WTC11 (cell line): ENCODE measurements around the gene MSANTD2. TPM values are rescaled to one million over a fixed set of nuclear protein-coding genes. Genes with fewer than 3 reads are reported as not detected.

Experiments used
- ATAC-seq: fragments of 200-7000 bp; cut with Tn5 transposase; 2 replicates; pipeline ENCODE4 v1.10.0; 2021; ENCODE audit warnings: mild to moderate bottlenecking, moderate library complexity
- CTCF ChIA-PET: fragments of 300-600 bp; sonication (Branson Sonifier 250); formaldehyde crosslinking; loops from one replicate; lab custom pipeline; 2021; ENCODE audit warnings: antibody characterized with exemption; lab: Charles Lee
- POLR2A ChIA-PET: fragments of 350-600 bp; sonication (Branson Sonifier 250); formaldehyde crosslinking; loops from one replicate; lab custom pipeline; 2021; ENCODE audit warnings: antibody characterized with exemption; lab: Charles Lee
- DNase-seq: peaks from one replicate; pipeline ENCODE4 v3.0.0; 2021; ENCODE audit warnings: low spot score
- H3K27ac Mint-ChIP-seq: 2 replicates; pipeline ENCODE4 v1.8.0; 2021; ENCODE audit warnings: mixed read lengths
- H3K27me3 Mint-ChIP-seq: 2 replicates; pipeline ENCODE4 v1.8.0; 2021; ENCODE audit warnings: low read depth, mild to moderate bottlenecking, moderate library complexity, mixed read lengths
- H3K36me3 Mint-ChIP-seq: 2 replicates; pipeline ENCODE4 v1.8.0; 2021; ENCODE audit warnings: mixed read lengths
- H3K4me1 Mint-ChIP-seq: 2 replicates; pipeline ENCODE4 v1.8.0; 2022; ENCODE audit warnings: mixed read lengths
- H3K4me3 Mint-ChIP-seq: 2 replicates; pipeline ENCODE4 v1.8.0; 2021; ENCODE audit warnings: mild to moderate bottlenecking, moderate library complexity, mixed read lengths
- H3K9me3 Mint-ChIP-seq: 2 replicates; pipeline ENCODE4 v1.8.0; 2021; ENCODE audit warnings: mixed read lengths
- EMX1 ChIP-seq: fragments of 250-450 bp; sonication (Bioruptor Pico); IDR thresholded peaks from 2 replicates; pipeline ENCODE4 v1.8.0; 2021; ENCODE audit warnings: mild to moderate bottlenecking
- JAZF1 ChIP-seq: fragments of 250-450 bp; sonication (Bioruptor Pico); IDR thresholded peaks from 2 replicates; pipeline ENCODE4 v1.9.0; 2021; ENCODE audit warnings: moderate library complexity, mild to moderate bottlenecking, inconsistent platforms
- MYBL2 ChIP-seq: sonication (generic); formaldehyde crosslinking; IDR thresholded peaks from 2 replicates; pipeline ENCODE4 v1.8.1; 2023; ENCODE audit warnings: mild to moderate bottlenecking, moderate library complexity, missing genetic modification reagents
- NFATC4 ChIP-seq: fragments of 250-450 bp; sonication (Bioruptor Pico); IDR thresholded peaks from 2 replicates; pipeline ENCODE4 v1.9.0; 2021; ENCODE audit warnings: mild to moderate bottlenecking
- NR3C1 ChIP-seq: sonication (generic); formaldehyde crosslinking; conservative IDR thresholded peaks from 2 replicates; pipeline ENCODE4 v1.8.1; 2023; ENCODE audit warnings: low read depth, mild to moderate bottlenecking, missing genetic modification reagents
- SOX15 ChIP-seq: fragments of 250-450 bp; sonication (Bioruptor Pico); IDR thresholded peaks from 2 replicates; pipeline ENCODE4 v1.9.0; 2021; ENCODE audit warnings: mild to moderate bottlenecking
- total RNA-seq: library from RNA; stranded (reverse); gene quantifications from 3 replicates; pipeline ENCODE4 v1.2.3, GENCODE V29; 2021
- TF ChIP-seq, protein P1 (sequence below): fragments of 250-450 bp; sonication (Bioruptor Pico); IDR thresholded peaks from 2 replicates; pipeline ENCODE4 v2.1.2; 2022; ENCODE audit warnings: mild to moderate bottlenecking, moderate library complexity
- TF ChIP-seq, protein P2 (sequence below): sonication (generic); formaldehyde crosslinking; IDR thresholded peaks from 2 replicates; pipeline ENCODE4 v1.8.1; 2022; ENCODE audit warnings: low read depth, missing genetic modification reagents, borderline replicate concordance
- TF ChIP-seq, protein P3 (sequence below): sonication (generic); formaldehyde crosslinking; IDR thresholded peaks from 2 replicates; pipeline ENCODE4 v1.8.1; 2023; ENCODE audit warnings: mild to moderate bottlenecking, missing genetic modification reagents
- TF ChIP-seq, protein P4 (sequence below): sonication (generic); formaldehyde crosslinking; IDR thresholded peaks from 2 replicates; pipeline ENCODE4 v1.8.0; 2023; ENCODE audit warnings: missing genetic modification reagents
- TF ChIP-seq, protein P5 (sequence below): sonication (generic); formaldehyde crosslinking; conservative IDR thresholded peaks from 2 replicates; pipeline ENCODE4 v1.8.1; 2022; ENCODE audit warnings: mild to moderate bottlenecking, missing genetic modification reagents
- TF ChIP-seq, protein P6 (sequence below): sonication (generic); formaldehyde crosslinking; IDR thresholded peaks from 2 replicates; pipeline ENCODE4 v1.8.0; 2022; ENCODE audit warnings: missing genetic modification reagents
- TF ChIP-seq, protein P7 (sequence below): fragments of 250-450 bp; sonication (Bioruptor Pico); IDR thresholded peaks from 2 replicates; pipeline ENCODE4 v1.9.0; 2021; ENCODE audit warnings: mild to moderate bottlenecking

The MSANTD2 gene
- total RNA-seq, 1 experiment from 2014 or later, result 17.5 TPM

DNA sequence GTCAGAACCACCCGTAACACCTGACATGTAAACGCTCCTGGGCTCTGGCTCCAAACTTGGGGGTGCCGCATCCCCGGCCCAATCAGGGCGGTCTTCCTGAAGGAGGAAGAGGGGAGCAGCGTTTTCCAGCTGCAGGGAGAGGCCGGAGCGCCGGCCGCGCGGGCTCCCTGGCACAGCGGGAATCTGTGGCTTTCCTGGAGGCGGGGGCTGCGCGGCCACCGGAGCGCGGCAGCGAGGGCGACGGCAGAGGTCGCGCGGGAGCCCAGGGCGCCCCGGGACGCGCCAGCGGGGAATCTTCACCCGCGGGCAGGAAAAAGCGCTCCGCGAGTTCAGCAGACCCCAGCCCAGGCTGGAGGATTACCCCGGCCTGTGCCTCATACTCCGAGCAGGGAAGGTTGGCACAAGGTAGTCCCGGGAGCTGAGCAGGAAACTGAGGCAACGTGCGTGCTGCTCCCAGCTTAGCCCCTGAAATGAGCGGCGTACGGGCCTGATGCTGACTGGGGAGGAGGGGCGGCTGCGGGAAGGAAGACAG is 37.5 kb downstream of the MSANTD2 start (continued):
- TF ChIP-seq, protein P1, sequence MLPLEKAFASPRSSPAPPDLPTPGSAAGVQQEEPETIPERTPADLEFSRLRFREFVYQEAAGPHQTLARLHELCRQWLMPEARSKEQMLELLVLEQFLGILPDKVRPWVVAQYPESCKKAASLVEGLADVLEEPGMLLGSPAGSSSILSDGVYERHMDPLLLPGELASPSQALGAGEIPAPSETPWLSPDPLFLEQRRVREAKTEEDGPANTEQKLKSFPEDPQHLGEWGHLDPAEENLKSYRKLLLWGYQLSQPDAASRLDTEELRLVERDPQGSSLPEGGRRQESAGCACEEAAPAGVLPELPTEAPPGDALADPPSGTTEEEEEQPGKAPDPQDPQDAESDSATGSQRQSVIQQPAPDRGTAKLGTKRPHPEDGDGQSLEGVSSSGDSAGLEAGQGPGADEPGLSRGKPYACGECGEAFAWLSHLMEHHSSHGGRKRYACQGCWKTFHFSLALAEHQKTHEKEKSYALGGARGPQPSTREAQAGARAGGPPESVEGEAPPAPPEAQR, result no peak
- TF ChIP-seq, protein P2, sequence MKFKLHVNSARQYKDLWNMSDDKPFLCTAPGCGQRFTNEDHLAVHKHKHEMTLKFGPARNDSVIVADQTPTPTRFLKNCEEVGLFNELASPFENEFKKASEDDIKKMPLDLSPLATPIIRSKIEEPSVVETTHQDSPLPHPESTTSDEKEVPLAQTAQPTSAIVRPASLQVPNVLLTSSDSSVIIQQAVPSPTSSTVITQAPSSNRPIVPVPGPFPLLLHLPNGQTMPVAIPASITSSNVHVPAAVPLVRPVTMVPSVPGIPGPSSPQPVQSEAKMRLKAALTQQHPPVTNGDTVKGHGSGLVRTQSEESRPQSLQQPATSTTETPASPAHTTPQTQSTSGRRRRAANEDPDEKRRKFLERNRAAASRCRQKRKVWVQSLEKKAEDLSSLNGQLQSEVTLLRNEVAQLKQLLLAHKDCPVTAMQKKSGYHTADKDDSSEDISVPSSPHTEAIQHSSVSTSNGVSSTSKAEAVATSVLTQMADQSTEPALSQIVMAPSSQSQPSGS (CRISPR knock-in tag), result no peak
- no peak for TF ChIP-seq NFATC4 (CRISPR knock-in tag)
- TF ChIP-seq NR3C1, result no peak
- no peak for TF ChIP-seq SOX15 (CRISPR knock-in tag)

DNA sequence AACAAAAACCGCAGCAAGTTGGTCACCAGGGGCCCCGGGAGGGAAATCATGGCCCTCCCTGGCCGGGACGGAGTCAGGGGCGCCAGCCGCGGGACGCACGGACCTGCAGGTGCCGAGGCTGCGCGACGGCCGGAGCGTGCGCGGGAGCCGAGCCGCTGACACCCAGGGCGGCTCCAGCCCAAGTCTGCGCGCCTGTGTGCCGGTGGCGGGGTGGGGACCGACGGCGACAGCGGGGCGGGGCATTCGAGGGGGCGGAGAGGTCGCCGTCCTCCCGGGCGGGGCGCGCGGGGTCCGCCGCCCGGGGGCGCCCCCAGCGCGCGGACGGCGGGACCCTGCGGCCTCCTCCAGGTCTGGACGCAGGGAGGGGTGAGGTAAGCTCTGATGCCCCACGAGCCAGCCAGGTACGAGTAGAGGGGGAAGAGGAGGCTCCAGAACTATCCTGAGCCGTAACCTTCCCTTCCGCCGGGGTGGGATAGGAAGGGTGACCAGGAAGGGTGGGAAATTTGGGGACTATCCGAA is 38.0 kb downstream of the MSANTD2 start, which contains the start of gene ESAM:
Gene ESAM, minus strand, starts transcription at position 186 of the 519 bp plus-strand sequence. Its CDS starts 136 bp downstream, at position 50.
- Mint-ChIP-seq H3K27ac (no peak within 1 kb of the TSS), H3K27me3 (peaks cover 59% of the 10 kb centered on the region), H3K9me3 (no peaks in the 10 kb centered on the region), H3K4me3 (peak within 1 kb of the TSS; percentile 87), H3K36me3 (peaks cover 3% of the 10 kb centered on the region; the same call in 1 of the 2 replicates), H3K4me1 (peaks cover 46% of the 10 kb centered on the region)
- TF ChIP-seq MYBL2 (CRISPR knock-in tag) (no peak), EMX1 (CRISPR knock-in tag) (peak; percentile 5; the same call in 1 of the 2 replicates), JAZF1 (no peak)
- TF ChIP-seq, protein P3, sequence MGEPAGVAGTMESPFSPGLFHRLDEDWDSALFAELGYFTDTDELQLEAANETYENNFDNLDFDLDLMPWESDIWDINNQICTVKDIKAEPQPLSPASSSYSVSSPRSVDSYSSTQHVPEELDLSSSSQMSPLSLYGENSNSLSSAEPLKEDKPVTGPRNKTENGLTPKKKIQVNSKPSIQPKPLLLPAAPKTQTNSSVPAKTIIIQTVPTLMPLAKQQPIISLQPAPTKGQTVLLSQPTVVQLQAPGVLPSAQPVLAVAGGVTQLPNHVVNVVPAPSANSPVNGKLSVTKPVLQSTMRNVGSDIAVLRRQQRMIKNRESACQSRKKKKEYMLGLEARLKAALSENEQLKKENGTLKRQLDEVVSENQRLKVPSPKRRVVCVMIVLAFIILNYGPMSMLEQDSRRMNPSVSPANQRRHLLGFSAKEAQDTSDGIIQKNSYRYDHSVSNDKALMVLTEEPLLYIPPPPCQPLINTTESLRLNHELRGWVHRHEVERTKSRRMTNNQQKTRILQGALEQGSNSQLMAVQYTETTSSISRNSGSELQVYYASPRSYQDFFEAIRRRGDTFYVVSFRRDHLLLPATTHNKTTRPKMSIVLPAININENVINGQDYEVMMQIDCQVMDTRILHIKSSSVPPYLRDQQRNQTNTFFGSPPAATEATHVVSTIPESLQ (CRISPR knock-in tag), result no peak
- TF ChIP-seq, protein P4, sequence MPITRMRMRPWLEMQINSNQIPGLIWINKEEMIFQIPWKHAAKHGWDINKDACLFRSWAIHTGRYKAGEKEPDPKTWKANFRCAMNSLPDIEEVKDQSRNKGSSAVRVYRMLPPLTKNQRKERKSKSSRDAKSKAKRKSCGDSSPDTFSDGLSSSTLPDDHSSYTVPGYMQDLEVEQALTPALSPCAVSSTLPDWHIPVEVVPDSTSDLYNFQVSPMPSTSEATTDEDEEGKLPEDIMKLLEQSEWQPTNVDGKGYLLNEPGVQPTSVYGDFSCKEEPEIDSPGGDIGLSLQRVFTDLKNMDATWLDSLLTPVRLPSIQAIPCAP, result no peak
- TF ChIP-seq, protein P5, sequence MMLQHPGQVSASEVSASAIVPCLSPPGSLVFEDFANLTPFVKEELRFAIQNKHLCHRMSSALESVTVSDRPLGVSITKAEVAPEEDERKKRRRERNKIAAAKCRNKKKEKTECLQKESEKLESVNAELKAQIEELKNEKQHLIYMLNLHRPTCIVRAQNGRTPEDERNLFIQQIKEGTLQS, result no peak
- CTCF ChIA-PET, result interaction anchor here (0.6 to 5.6 kb wide), 28 partner anchors 11 to 183 kb away, joined by 3 to 61 read pairs (median 7); partner anchors contain the start of genes MSANTD2, NRGN, ROBO3 and SIAE
- DNase-seq, result peak; percentile 51
- ATAC-seq, result peak; percentile 10
- POLR2A ChIA-PET, result interaction anchor here (0.8 to 1.0 kb wide), 2 partner anchors 89 to 106 kb away, joined by 3 read pairs; no protein-coding TSS in a partner anchor

DNA sequence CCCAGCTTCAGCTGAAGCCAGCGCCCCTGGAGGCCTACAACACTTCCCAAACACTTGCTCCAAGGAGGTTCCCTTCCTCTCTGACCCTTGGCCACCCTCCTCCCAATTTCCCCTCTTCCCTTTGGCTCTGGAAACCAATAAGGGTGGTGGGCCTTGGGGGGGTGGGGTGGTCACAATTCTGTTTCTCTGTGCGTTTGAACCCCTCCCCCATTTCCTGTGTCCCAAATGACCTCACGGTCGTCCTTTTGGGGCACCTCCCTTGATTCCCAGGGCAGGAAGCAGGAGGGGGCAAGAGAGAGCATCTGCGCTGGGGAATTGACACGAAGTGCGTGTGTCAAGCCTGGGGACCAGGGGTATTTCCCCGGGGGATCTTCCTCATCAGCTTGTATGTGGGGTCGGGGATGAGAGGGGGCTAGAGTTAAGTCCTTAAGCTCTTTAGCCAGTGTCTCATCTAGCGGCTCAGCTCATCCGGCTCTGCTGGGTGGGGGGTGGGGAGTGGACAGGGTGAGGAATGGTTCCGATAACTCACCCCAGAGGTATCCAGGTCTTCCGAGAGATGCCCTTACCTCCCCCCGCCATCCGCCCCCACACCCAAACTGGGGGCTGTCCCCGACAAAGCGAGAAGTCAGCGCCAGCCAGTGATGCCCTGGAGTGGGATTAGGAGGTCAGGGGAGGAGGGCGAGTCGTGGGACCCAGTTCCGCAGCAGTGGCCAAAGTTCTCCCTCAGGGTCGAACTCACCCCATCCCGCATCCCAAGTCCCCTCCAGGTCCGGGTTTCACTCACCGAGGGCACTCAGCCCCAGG is 38.7 kb downstream of the MSANTD2 start:
- POLR2A ChIA-PET, result interaction anchor here (0.6 to 1.1 kb wide), 4 partner anchors 9 to 89 kb away, joined by 3 read pairs; no protein-coding TSS in a partner anchor
- no peak for ATAC-seq
- H3K4me3 Mint-ChIP-seq, result peak overlapping the region; percentile 84

More for the DNA sequence above, 38.7 kb downstream of the MSANTD2 start:
- H3K36me3 Mint-ChIP-seq, result peaks cover 3% of the 10 kb centered on the region; the same call in 1 of the 2 replicates
- peaks cover 66% of the 10 kb centered on the region for H3K27me3 Mint-ChIP-seq
- peaks cover 51% of the 10 kb centered on the region for H3K4me1 Mint-ChIP-seq
- H3K27ac Mint-ChIP-seq, result no peak overlapping the region
- CTCF ChIA-PET, result interaction anchor here (0.6 to 5.6 kb wide), 19 partner anchors 10 to 1515 kb away, joined by 3 to 61 read pairs (median 6); partner anchors contain the start of genes SIAE, SPA17 and VSIG2
- peak; percentile 24 for DNase-seq
- TF ChIP-seq, protein P6, sequence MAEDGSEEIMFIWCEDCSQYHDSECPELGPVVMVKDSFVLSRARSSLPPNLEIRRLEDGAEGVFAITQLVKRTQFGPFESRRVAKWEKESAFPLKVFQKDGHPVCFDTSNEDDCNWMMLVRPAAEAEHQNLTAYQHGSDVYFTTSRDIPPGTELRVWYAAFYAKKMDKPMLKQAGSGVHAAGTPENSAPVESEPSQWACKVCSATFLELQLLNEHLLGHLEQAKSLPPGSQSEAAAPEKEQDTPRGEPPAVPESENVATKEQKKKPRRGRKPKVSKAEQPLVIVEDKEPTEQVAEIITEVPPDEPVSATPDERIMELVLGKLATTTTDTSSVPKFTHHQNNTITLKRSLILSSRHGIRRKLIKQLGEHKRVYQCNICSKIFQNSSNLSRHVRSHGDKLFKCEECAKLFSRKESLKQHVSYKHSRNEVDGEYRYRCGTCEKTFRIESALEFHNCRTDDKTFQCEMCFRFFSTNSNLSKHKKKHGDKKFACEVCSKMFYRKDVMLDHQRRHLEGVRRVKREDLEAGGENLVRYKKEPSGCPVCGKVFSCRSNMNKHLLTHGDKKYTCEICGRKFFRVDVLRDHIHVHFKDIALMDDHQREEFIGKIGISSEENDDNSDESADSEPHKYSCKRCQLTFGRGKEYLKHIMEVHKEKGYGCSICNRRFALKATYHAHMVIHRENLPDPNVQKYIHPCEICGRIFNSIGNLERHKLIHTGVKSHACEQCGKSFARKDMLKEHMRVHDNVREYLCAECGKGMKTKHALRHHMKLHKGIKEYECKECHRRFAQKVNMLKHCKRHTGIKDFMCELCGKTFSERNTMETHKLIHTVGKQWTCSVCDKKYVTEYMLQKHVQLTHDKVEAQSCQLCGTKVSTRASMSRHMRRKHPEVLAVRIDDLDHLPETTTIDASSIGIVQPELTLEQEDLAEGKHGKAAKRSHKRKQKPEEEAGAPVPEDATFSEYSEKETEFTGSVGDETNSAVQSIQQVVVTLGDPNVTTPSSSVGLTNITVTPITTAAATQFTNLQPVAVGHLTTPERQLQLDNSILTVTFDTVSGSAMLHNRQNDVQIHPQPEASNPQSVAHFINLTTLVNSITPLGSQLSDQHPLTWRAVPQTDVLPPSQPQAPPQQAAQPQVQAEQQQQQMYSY (CRISPR knock-in tag), result 0 out of 2 replicates have a peak, but pooled peaks have one; percentile 12
- TF ChIP-seq, protein P7, sequence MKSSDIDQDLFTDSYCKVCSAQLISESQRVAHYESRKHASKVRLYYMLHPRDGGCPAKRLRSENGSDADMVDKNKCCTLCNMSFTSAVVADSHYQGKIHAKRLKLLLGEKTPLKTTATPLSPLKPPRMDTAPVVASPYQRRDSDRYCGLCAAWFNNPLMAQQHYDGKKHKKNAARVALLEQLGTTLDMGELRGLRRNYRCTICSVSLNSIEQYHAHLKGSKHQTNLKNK (CRISPR knock-in tag), result no peak
- no peaks in the 10 kb centered on the region for H3K9me3 Mint-ChIP-seq
